ENCODE measurements around the gene SLC12A9.

GRCh38 chr7:100895701-100895955 is 43.1 kb downstream of the SLC12A9 start, which contains the start of gene ACHE:
- TF ChIP-seq CTCF (IDR thresholded peaks at IDR 0.05; ENCODE audit: borderline replicate concordance, extremely low read depth, low read length, poor library complexity, severe bottlenecking), result no peak
- no peak for TF ChIP-seq EZH2 (IDR thresholded peaks at IDR 0.05; ENCODE audit: borderline replicate concordance, low read depth, low read length, severe bottlenecking)

Measured in DND-41 (cell line).